HepG2 (cell line): ENCODE measurements around the gene PIK3R5. TPM values are rescaled to one million over a fixed set of nuclear protein-coding genes. Genes with fewer than 3 reads are reported as not detected.

Experiments used
- ATAC-seq: fragments of 200-7000 bp; cut with Tn5 transposase; 3 replicates; pipeline ENCODE4 v1.9.1; 2020; ENCODE audit warnings: mild to moderate bottlenecking, moderate library complexity
- BruUV-seq: library from RNA; stranded (reverse); fragments of 400-500 nt; replicated peaks from 2 replicates; lab custom pipeline; 2021; lab: Mats Ljungman, UMichigan
- CTCF ChIA-PET: fragments of 300-600 bp; formaldehyde crosslinking; extraction: SDS; loops from one replicate; lab custom pipeline; 2021; ENCODE audit warnings: low total read pairs, inconsistent platforms, low intra/inter-chr PET ratio; lab: Yijun Ruan, JAX
- POLR2A ChIA-PET: fragments of 350-600 bp; sonication (Branson Sonifier 250); formaldehyde crosslinking; loops from one replicate; lab custom pipeline; 2020; ENCODE audit warnings: antibody characterized with exemption, inconsistent platforms; lab: Yijun Ruan, JAX
- DNase-seq: peaks from one replicate; pipeline ENCODE4 v3.0.0-alpha.2; 2015; ENCODE audit warnings: low spot score
- FAIRE-seq: peaks from 3 replicates; lab custom pipeline; 2011; peaks lifted over from hg19 to GRCh38; lab: Jason Lieb, UNC
- H2AFZ ChIP-seq: one replicate; pipeline ENCODE4 v1.6.1; 2011; ENCODE audit warnings: low read length, inconsistent platforms
- H3K27ac ChIP-seq: fragments of 300-600 bp; 3 replicates; pipeline ENCODE4 v1.8.0; 2011; ENCODE audit warnings: mixed run types, mild to moderate bottlenecking, mixed read lengths, low read length, inconsistent platforms; ENCODE audit not compliant: insufficient read depth; ENCODE audit errors: extremely low read length
- H3K27me3 ChIP-seq, 2 experiments: fragments of 200-600 bp in 1 of 2; 2 replicates in 1 of 2; 3 replicates in 1 of 2; pipeline versions ENCODE4 v1.6.0 to v1.8.0; 2011; ENCODE audit warnings: low read length in 2 of 2, mild to moderate bottlenecking in 2 of 2, moderate library complexity in 2 of 2, inconsistent platforms in 1 of 2; ENCODE audit not compliant: insufficient read depth in 2 of 2, control insufficient read depth in 1 of 2
- H3K36me3 ChIP-seq, 2 experiments: fragments of 200-600 bp in 1 of 2; replicated peaks in 1 of 2; 2 replicates in 1 of 2; 3 replicates in 1 of 2; pipeline versions ENCODE4 v1.5.1 to v1.8.0; 2011; ENCODE audit warnings: low read length in 2 of 2, inconsistent platforms in 1 of 2; ENCODE audit not compliant: insufficient read depth in 2 of 2, control insufficient read depth in 1 of 2
- H3K4me1 ChIP-seq: 2 replicates; pipeline ENCODE4 v1.5.1; 2012; ENCODE audit warnings: low read length, inconsistent platforms; ENCODE audit not compliant: insufficient read depth
- H3K4me2 ChIP-seq: 2 replicates; pipeline ENCODE4 v1.6.0; 2011; ENCODE audit warnings: low read depth, low read length, inconsistent platforms
- H3K4me3 ChIP-seq, 3 experiments: fragments of 200-600 bp in 1 of 3; sonication (generic), shearing (Covaris generic) in 1 of 3; replicated peaks in 1 of 3; 2 replicates each; pipeline ENCODE4 v1.5.1; 2011 to 2016; ENCODE audit warnings: low read length in 3 of 3, inconsistent platforms in 2 of 3, low read depth in 2 of 3, mild to moderate bottlenecking in 2 of 3, control low read depth in 1 of 3, mixed read lengths in 1 of 3; ENCODE audit not compliant: insufficient read depth in 1 of 3
- H3K79me2 ChIP-seq: one replicate; pipeline ENCODE4 v1.6.1; 2011; ENCODE audit warnings: low read length, inconsistent platforms; ENCODE audit not compliant: insufficient read depth
- H3K9ac ChIP-seq: 2 replicates; pipeline ENCODE4 v1.6.0; 2011; ENCODE audit warnings: mild to moderate bottlenecking, low read depth, low read length, inconsistent platforms; ENCODE audit not compliant: insufficient read depth
- H3K9me3 ChIP-seq: 2 replicates; pipeline ENCODE4 v1.5.1; 2012; ENCODE audit warnings: mild to moderate bottlenecking, low read length
- H4K20me1 ChIP-seq: 2 replicates; pipeline ENCODE4 v1.6.0; 2011; ENCODE audit warnings: inconsistent platforms, mild to moderate bottlenecking, low read length, moderate library complexity; ENCODE audit not compliant: insufficient read depth
- CHD2 ChIP-seq: IDR thresholded peaks from 2 replicates; pipeline ENCODE4 v1.6.1; 2011; ENCODE audit warnings: low read depth, low read length, improper control_type of control experiment
- HES4 ChIP-seq: sonication (generic); formaldehyde crosslinking; IDR thresholded peaks from 2 replicates; pipeline ENCODE4 v1.9.0; 2021; ENCODE audit warnings: mild to moderate bottlenecking, missing genetic modification reagents, borderline replicate concordance
- IRF2 ChIP-seq: IDR thresholded peaks from 2 replicates; pipeline ENCODE4 v1.6.1; 2018; ENCODE audit warnings: missing genetic modification reagents, missing compliant biosample characterization
- NCOR1 ChIP-seq: fragments of 200-600 bp; sonication (generic); IDR thresholded peaks from 2 replicates; pipeline ENCODE4 v1.7.0; 2017; ENCODE audit warnings: antibody characterized with exemption, low read length, borderline replicate concordance
- PCBP2 ChIP-seq: fragments of 200-400 bp; formaldehyde crosslinking; optimal IDR thresholded peaks from 2 replicates; pipeline ENCODE3; 2018; ENCODE audit warnings: low read length, low read depth; ENCODE audit not compliant: poor library complexity, severe bottlenecking
- RORA ChIP-seq: sonication (generic); formaldehyde crosslinking; IDR thresholded peaks from 2 replicates; pipeline ENCODE4 v1.5.0; 2020; ENCODE audit warnings: mild to moderate bottlenecking, missing genetic modification reagents, moderate library complexity
- SOX6 ChIP-seq, 2 experiments: fragments of 450-650 bp in 1 of 2; sonication (generic) in 1 of 2; formaldehyde crosslinking in 1 of 2; IDR thresholded peaks; 2 replicates each; pipeline versions ENCODE4 v1.4.0 to v1.6.1; 2017 to 2020; ENCODE audit warnings: antibody characterized with exemption in 1 of 2, mild to moderate bottlenecking in 1 of 2, missing genetic modification reagents in 1 of 2
- TEAD2 ChIP-seq: sonication (generic); formaldehyde crosslinking; IDR thresholded peaks from 2 replicates; pipeline ENCODE4 v1.9.0; 2021; ENCODE audit warnings: missing genetic modification reagents
- TOE1 ChIP-seq: sonication (generic); formaldehyde crosslinking; IDR thresholded peaks from 2 replicates; pipeline ENCODE4 v1.4.0; 2020; ENCODE audit warnings: mild to moderate bottlenecking, missing genetic modification reagents
- TP53 ChIP-seq: sonication (generic); formaldehyde crosslinking; conservative IDR thresholded peaks from 2 replicates; pipeline ENCODE4 v1.4.0; 2020; ENCODE audit warnings: missing genetic modification reagents
- ZNF414 ChIP-seq: sonication (generic); formaldehyde crosslinking; IDR thresholded peaks from 2 replicates; pipeline ENCODE4 v1.5.0; 2020; ENCODE audit warnings: missing genetic modification reagents
- ZNF891 ChIP-seq: sonication (generic); formaldehyde crosslinking; IDR thresholded peaks from 2 replicates; pipeline ENCODE4 v1.5.0; 2020; ENCODE audit warnings: mild to moderate bottlenecking, missing genetic modification reagents
- WGBS: methylation state at CpG from one replicate; pipeline ENCODE4 v1.1.6; 2017; ENCODE audit warnings: low lambda C conversion rate; 5-methylcytosine and 5-hydroxymethylcytosine counted together
- in situ Hi-C: cut with HindIII; loops from 2 replicates; pipeline ENCODE4 v1.10.0; 2017; ENCODE audit warnings: low pct_unique_long_range_greater_than_20kb; ENCODE audit not compliant: extremely low pct_ligation_motif_present
- intact Hi-C: fragments of 100-400 bp; cut with micrococcal nuclease; formaldehyde crosslinking; loops from one replicate; pipeline ENCODE4 v1.10.0; 2022; ENCODE audit not compliant: unreplicated experiment
- polyA plus RNA-seq, 8 experiments: library from polyadenylated mRNA; depleted of rRNA in 3 of 8; stranded (reverse) in 7 of 8; unstranded in 1 of 8; fragments of >200 nt; fragmentation: Illumina TruSeq in 4 of 8; extraction: Trizol in 4 of 8; gene quantifications; 2 replicates each; pipeline versions ENCODE4 v1.2.1 to v1.2.3, GENCODE V29; 2011 to 2016; ENCODE audit warnings: low read depth in 4 of 8, missing spikeins in 1 of 8, mixed read lengths in 1 of 8; ENCODE audit not compliant: insufficient read depth in 1 of 8
- total RNA-seq, 5 experiments: library from RNA; depleted of rRNA; stranded (reverse); fragments of >200 nt; fragmentation: Illumina TruSeq; extraction: Trizol; gene quantifications; 2 replicates each; pipeline ENCODE4 v1.2.3, GENCODE V29; 2016; ENCODE audit warnings: low read depth in 1 of 5
- TF ChIP-seq, protein P1 (sequence below): sonication (generic); formaldehyde crosslinking; IDR thresholded peaks from 2 replicates; pipeline ENCODE4 v1.9.0; 2021; ENCODE audit warnings: missing genetic modification reagents, borderline replicate concordance
- TF ChIP-seq, protein P2 (sequence below): sonication (generic); formaldehyde crosslinking; IDR thresholded peaks from 2 replicates; pipeline ENCODE4 v1.4.0; 2020; ENCODE audit warnings: missing genetic modification reagents

PIK3R5 gene
- total and polyA plus RNA-seq, 2 of the 13 experiments (the other 11 are each of a cell fraction or from before 2014, with no cell fraction given), result not detected

DNA sequence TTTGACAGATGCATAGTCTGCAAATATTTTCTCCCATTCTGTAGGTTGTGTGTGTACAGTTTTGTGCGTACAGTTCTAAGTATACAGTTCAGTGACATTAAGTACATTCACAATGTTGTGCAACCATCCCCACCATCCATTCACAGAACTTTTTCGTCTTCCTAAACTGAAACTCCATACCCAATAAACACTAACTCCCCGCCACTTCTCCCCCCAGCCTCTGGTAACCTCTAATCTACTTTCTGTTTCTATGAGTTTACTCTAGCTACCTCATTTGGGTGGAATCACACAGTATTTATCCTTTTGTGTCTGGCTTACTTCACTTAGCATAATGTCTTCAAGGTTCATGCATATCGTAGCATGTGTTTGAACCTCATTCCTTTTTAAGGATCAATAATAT lies 14.3 kb downstream of the PIK3R5 start:
- Histone ChIP-seq H3K79me2 (no peaks in the 10 kb centered on the region), H4K20me1 (no peaks in the 10 kb centered on the region), H3K36me3 (no peaks in the 10 kb centered on the region)
- in situ Hi-C loops (no loop called here), intact Hi-C loops (no loop called here)
- ChIA-PET CTCF (no interaction called here), POLR2A (no interaction called here)
- WGBS, result 5% methylated on average over 4 of the region's 4 CpGs
- BruUV-seq, result no TSS peak
- ATAC-seq, result no peak
- TF ChIP-seq TOE1 (no peak), TEAD2 (CRISPR knock-in tag) (no peak), HES4 (CRISPR knock-in tag) (no peak), TP53 (CRISPR knock-in tag) (no peak), ZNF891 (CRISPR knock-in tag) (no peak), RORA (CRISPR knock-in tag) (no peak), CHD2 (no peak), NCOR1 (no peak), SOX6 (IDR thresholded peaks at IDR 0.05) (no peak), SOX6 (CRISPR knock-in tag; IDR thresholded peaks at IDR 0.05) (no peak), IRF2 (CRISPR knock-in tag) (no peak), PCBP2 (no peak), ZNF414 (no peak)
- TF ChIP-seq, protein P1, sequence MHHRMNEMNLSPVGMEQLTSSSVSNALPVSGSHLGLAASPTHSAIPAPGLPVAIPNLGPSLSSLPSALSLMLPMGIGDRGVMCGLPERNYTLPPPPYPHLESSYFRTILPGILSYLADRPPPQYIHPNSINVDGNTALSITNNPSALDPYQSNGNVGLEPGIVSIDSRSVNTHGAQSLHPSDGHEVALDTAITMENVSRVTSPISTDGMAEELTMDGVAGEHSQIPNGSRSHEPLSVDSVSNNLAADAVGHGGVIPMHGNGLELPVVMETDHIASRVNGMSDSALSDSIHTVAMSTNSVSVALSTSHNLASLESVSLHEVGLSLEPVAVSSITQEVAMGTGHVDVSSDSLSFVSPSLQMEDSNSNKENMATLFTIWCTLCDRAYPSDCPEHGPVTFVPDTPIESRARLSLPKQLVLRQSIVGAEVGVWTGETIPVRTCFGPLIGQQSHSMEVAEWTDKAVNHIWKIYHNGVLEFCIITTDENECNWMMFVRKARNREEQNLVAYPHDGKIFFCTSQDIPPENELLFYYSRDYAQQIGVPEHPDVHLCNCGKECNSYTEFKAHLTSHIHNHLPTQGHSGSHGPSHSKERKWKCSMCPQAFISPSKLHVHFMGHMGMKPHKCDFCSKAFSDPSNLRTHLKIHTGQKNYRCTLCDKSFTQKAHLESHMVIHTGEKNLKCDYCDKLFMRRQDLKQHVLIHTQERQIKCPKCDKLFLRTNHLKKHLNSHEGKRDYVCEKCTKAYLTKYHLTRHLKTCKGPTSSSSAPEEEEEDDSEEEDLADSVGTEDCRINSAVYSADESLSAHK (CRISPR knock-in tag), result no peak
- TF ChIP-seq, protein P2, sequence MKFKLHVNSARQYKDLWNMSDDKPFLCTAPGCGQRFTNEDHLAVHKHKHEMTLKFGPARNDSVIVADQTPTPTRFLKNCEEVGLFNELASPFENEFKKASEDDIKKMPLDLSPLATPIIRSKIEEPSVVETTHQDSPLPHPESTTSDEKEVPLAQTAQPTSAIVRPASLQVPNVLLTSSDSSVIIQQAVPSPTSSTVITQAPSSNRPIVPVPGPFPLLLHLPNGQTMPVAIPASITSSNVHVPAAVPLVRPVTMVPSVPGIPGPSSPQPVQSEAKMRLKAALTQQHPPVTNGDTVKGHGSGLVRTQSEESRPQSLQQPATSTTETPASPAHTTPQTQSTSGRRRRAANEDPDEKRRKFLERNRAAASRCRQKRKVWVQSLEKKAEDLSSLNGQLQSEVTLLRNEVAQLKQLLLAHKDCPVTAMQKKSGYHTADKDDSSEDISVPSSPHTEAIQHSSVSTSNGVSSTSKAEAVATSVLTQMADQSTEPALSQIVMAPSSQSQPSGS, result no peak
- TF ChIP-seq, all 625 proteins: peak for 0
- no peaks in the 10 kb centered on the region for H3K9me3 ChIP-seq
- no peaks in the 10 kb centered on the region for H3K4me1 ChIP-seq
- H3K27me3 ChIP-seq, result peaks cover 2 to 14% of the 10 kb centered on the region in 2 experiments; a peak in 4 of 5 replicates
- no peak overlapping the region for H3K4me3 ChIP-seq
- no peak overlapping the region for H3K9ac ChIP-seq
- no peak for DNase-seq
- no peak for FAIRE-seq
- no peak overlapping the region for H2AFZ ChIP-seq
- H3K4me2 ChIP-seq, result no peak overlapping the region
- no peak overlapping the region for H3K27ac ChIP-seq
